ENCODE data around the gene CLGN.
A peak's percentile ranks its signal among the peaks of the same experiment; 100 is the strongest.
"Not testable (repeated sequence)": the region's sequence is repeated elsewhere in the genome, so short reads cannot be mapped to it uniquely, and the experiment has no call there.

Gene CLGN

DNA sequence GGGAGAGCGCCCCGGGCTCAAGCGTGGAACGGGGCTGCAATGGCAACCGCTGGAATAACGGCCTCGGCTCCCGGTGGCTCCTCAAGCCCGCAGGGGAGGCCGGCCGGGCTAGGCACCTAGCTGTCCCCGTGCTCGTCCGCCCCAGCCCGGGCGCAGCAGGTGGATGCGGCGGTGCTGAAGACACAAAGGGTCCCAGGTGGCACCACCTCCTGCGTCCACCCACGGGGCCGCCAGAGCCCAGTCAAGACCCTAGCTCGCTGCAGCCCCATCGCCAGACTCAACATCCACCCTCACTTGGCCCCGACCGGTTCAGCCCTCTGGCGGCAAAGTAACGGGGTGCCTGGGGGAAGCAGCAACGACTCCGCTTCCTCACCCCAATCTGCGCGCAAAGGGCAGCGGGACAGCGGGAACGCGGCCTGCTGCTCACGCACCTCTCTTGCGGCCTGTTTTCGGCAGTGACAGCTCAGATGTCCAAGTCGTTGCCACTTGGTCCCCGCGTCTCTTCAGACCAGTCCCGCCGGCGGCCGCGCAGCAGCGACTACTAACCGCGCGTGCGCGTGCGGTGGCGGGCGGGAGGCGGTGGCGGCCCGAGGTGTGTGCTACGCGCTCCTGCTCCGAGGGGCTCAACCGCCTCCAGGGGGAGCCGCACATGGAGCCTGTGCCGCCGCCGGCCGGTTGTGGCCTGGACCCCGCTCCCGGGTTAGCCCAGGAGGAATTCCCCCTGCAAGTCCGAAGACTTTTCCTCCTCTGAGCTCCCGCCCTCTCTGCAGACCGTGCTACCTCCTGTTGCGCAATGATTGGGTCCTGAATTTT lies at the start of gene CLGN:
Gene CLGN, minus strand, starts transcription at position 543 of the 813 bp plus-strand sequence. CDS start 14,570 bp downstream, outside the sequence.
- DNase-seq = peak; percentile 16

- DNase-seq = no peak
These were observed 44.7 kb upstream of the CLGN start for GRCh38 chr4:140472156-140472555.

GRCh38 chr4:140469791-140470733 lies 42.6 kb upstream of the CLGN start:
- DNase-seq = no peak

DNA sequence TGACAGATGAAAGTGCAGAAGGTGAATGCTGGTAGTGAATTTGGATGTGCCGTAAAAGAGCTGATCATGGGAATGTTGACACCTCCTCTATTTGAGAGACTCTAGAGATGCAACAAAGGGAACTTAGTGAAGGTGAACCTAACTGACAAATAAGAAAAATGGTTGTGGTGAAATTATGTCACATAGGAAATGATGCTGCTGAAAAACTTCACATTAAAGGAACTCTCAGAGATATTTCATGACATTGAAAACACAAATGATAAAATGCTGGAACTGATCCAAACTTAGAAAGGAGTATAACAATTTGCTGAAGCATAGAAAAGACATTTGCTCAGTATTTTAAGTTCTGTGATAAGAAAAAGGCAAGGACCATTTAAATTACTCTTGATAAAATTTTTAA lies 38.7 kb upstream of the CLGN start:
- no peak for DNase-seq

GRCh38 chr4:140463614-140464013 lies 36.2 kb upstream of the CLGN start:
- DNase-seq = no peak

- no peak for DNase-seq
These were observed 35.7 kb upstream of the CLGN start for GRCh38 chr4:140463182-140463581.

DNA sequence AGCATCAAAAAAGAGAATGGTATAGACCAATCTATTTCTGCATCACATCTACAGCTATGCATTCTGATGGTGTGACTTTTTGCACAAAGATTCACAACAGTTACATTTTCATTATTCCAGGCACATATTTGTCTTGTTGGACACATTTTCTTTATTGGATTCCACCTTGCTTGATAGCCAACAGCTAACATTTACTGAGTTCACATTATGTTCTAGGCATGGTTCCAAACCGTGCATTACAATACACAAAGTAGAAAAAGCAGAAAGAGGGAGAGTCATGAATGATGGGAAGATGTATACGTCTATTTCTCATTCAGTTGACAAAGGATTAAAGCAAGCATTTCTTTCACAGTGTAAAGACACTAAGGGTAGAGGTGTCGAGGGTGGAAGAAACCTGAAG lies 22.9 kb upstream of the CLGN start:
- no peak for DNase-seq

- DNase-seq = no peak
These were observed 21.4 kb upstream of the CLGN start for GRCh38 chr4:140448830-140449229.

GRCh38 chr4:140448162-140448561 lies 20.7 kb upstream of the CLGN start:
- DNase-seq = no peak

DNA sequence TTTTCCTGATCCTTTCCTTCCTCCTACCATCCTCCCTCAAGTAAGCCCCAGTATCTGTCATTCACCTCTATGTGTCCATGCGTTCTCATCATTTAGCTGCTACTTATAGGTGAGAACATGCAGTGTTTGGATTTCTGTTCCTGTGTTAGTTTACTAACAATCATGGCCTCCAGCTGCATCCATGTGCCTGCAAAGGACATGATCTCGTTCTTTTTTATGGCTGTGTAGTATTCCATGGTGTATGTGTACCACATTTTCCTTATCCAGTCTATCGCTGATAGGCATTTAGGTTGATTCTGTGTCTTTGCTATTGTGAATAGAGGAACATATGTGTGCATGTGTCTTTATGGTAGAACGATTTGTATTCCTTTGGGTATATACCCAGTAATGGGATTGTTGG lies 16.9 kb upstream of the CLGN start:
- not testable (repeated sequence) for DNase-seq

DNA sequence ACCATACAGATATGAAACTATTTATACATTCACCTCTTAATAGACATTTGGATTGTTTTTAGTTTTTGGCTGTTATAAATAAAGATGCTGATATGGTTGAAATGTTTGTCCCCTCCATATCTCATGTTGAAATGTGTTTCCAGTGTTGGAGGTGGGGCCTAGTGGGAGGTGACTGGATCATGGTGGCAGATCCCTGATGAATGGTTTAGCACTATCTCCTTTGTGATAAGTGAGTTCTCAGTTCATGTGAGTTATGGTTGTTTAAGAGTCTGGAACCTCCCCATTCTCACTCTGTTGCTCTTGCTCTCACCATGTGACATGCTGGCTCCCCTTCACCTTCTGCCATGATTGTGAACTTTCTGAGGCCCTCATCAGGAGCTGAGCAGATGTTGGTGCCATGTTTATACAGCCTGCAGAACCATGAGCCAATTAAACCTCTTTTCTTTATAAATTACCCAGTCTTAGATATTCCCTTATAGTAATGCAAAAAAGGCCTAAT lies 12.2 kb upstream of the CLGN start:
- DNase-seq = no peak

DNA sequence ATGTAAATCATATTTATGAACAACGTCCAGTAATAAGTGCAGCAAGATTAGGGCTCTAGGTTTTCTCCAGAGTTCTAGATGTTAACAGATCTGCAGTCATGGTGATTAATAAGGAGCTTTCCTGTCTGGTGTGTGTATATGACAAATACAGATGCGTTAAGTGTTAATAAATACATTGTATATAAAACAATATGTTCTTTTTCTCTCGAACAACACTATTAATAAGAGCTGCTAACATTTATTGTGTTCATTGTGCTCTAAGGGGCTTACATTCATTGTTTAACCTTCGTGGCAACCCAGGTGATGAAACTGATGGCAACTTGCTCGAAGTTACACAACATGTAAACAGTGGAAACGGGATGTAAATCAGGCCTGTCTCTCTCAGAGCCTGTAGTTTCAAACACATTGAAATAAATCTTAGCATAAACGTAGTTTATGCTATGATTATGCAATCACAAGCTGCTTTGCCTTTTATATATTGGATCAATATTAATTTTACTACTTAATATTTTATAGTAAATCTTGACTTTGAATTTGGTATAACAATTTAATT lies 547 bp upstream of the CLGN start:
- DNase-seq = no peak

DNA sequence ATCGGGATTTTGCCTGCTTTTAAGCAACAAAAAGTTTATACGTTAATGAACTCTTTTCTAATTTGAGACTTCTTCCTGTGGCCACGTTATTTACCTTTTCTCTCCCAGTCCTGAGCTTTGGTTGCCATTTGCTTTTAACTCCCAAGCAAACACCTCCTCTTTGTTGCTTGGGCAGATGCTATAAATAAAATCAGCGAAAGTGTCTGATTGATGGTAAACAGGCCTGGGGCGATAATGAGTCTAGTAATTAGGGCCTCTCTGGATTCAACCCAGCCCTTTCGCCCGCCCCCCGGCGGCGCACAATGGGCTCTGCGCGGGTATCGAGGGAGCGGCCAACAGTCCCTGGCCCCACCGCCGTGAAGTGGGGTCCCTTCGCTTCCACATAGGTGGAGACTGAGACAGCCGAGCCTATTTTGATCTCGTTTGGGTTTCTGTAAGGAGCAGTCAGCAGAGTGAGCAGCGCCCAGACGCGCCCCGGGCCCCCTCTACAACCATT lies 790 bp downstream of the CLGN start:
- no peak for DNase-seq

DNA sequence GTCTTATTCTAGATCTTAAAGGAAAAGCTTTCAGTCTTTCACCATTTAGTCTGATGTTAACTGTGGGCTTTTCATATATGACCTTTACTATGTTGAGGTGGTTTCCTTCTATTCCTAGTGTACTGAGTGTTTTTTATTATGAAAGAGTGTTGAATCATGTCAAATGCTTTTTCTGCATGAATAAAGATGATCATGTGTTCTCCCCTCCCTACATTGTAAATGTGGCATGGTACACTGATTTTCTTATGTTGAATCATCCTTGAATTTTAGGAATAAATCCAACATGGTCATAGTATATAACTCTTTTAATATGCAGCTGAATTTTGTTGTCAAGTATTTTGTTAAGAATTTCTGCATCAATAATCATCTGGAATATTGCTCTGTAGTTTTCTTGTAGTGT lies 4.3 kb downstream of the CLGN start:
- DNase-seq = no peak

GRCh38 chr4:140413130-140413969 lies 14.1 kb downstream of the CLGN start:
- DNase-seq = not testable (repeated sequence)

- no peak for DNase-seq
These were observed 18.5 kb downstream of the CLGN start for GRCh38 chr4:140408974-140409373.

- no peak for DNase-seq
These were observed 21.2 kb downstream of the CLGN start for GRCh38 chr4:140406292-140406691.

GRCh38 chr4:140400111-140400510 lies 27.3 kb downstream of the CLGN start:
- DNase-seq = no peak

DNA sequence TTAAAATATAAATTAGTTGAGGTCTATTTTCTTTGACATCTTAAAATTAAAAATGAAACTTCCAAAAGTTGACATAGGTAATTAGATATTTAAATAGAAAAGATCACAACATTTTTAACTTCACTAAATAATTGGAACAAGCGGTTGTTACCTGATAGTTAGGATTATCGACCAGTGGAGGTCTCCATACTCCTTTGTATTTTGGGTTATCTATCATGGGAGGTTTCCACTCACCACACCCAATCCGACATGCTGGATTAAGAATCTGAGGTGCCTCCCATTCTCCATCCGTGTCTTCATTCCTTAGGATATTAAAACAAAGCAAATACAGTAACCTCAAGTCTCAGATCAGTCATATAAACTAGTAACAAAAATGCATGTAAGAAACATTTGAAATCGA lies 31.8 kb downstream of the CLGN start:
- DNase-seq = no peak

DNA sequence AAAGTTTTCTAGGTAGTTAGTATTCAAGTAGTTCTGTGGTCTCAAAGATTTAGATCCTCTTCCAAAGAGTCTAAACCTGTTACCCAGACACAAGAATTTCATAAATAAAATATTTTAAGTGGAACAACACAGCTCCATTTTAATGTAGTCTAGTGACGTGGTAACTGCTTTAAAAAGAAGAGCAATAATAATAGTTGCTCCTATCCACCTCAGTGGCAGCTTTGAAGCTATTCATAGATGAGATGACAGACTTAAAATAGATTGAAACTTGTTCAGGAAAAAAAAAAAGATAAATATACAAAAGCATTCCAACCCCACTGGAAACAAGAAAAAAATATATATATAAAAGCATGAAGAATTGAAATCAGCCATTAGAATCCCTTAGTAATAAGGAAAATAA lies 39.4 kb downstream of the CLGN start:
- DNase-seq = no peak

DNA sequence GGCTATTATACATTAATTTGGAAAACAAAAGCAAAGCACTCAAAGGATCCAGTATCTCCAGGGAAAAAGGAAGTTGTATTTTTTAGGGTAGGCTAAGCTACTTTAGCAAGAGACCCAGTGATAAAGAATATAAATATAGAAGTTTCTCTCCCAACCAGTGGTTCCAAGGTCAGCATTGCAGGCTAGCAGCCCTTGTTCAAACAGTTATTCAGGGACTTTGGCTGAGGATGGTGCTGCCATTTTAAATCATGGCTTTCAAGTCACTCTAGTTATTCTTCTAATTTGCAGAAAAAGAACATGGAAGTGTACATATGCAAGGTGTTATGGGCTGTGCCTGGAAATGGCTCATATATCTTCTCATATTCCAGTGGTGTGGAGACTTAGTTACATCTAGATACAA lies 44.7 kb downstream of the CLGN start:
- no peak for DNase-seq

- no peak for DNase-seq
These were observed 53.3 kb downstream of the CLGN start for GRCh38 chr4:140374130-140374477.

Data from CD4-positive, alpha-beta T cell treated with Interleukin-21 for 1 hour (primary cell).